Activated naive CD8-positive, alpha-beta T cell treated with anti-CD3 and anti-CD28 coated beads, Interleukin-2, amount 50 U/mL, for 24 hours (primary cell): ENCODE results near the gene STAP2.
A peak's percentile ranks its signal among the peaks of the same experiment; 100 is the strongest.

Experiments used
- ATAC-seq: fragments of 150-1000 bp; cut with Tn5 transposase; one replicate; pipeline ENCODE4 v1.10.0; 2021
- DNase-seq: peaks from one replicate; pipeline ENCODE4 v3.0.0; 2021
- H3K27ac Mint-ChIP-seq: one replicate; pipeline ENCODE4 v1.8.0; 2021; ENCODE audit warnings: mild to moderate bottlenecking, mixed read lengths
- H3K27me3 Mint-ChIP-seq: one replicate; pipeline ENCODE4 v1.8.0; 2021; ENCODE audit warnings: mixed read lengths
- H3K36me3 Mint-ChIP-seq: one replicate; pipeline ENCODE4 v1.8.0; 2021; ENCODE audit warnings: low read depth, mixed read lengths
- H3K4me1 Mint-ChIP-seq: one replicate; pipeline ENCODE4 v1.8.0; 2021; ENCODE audit warnings: mixed read lengths
- H3K4me3 Mint-ChIP-seq: one replicate; pipeline ENCODE4 v1.8.0; 2021; ENCODE audit warnings: mild to moderate bottlenecking, moderate library complexity, mixed read lengths
- H3K9me3 Mint-ChIP-seq: one replicate; pipeline ENCODE4 v1.8.0; 2021; ENCODE audit warnings: mixed read lengths

The STAP2 gene

GRCh38 chr19:4373601-4374497 lies 35.2 kb upstream of the STAP2 start:
- H3K4me1 Mint-ChIP-seq = peaks cover 66% of the 10 kb centered on the region
- H3K27me3 Mint-ChIP-seq = no peaks in the 10 kb centered on the region
- no peaks in the 10 kb centered on the region for H3K9me3 Mint-ChIP-seq
- peaks cover 2% of the 10 kb centered on the region for H3K36me3 Mint-ChIP-seq
- peak overlapping the region; percentile 62 for H3K27ac Mint-ChIP-seq
- ATAC-seq = no peak
- DNase-seq = no peak
- no peak overlapping the region for H3K4me3 Mint-ChIP-seq

- ATAC-seq = no peak
Observed at GRCh38 chr19:4373013-4373367, 34.4 kb upstream of the STAP2 start.

GRCh38 chr19:4372165-4373012 lies 33.8 kb upstream of the STAP2 start:
- Mint-ChIP-seq H3K36me3 (peaks cover 2% of the 10 kb centered on the region), H3K27me3 (no peaks in the 10 kb centered on the region), H3K27ac (no peak overlapping the region), H3K4me3 (no peak overlapping the region), H3K9me3 (no peaks in the 10 kb centered on the region), H3K4me1 (peaks cover 66% of the 10 kb centered on the region)
- no peak for ATAC-seq
- no peak for DNase-seq

More at GRCh38 chr19:4373013-4373367, 34.4 kb upstream of the STAP2 start:
- H3K4me1 Mint-ChIP-seq = peaks cover 68% of the 10 kb centered on the region
- no peaks in the 10 kb centered on the region for H3K9me3 Mint-ChIP-seq
- H3K36me3 Mint-ChIP-seq = peaks cover 2% of the 10 kb centered on the region
- no peaks in the 10 kb centered on the region for H3K27me3 Mint-ChIP-seq
- H3K4me3 Mint-ChIP-seq = no peak overlapping the region
- H3K27ac Mint-ChIP-seq = no peak overlapping the region
- DNase-seq = no peak

GRCh38 chr19:4371247-4372164 lies 32.9 kb upstream of the STAP2 start:
- H3K4me1 Mint-ChIP-seq = peaks cover 59% of the 10 kb centered on the region
- peaks cover 2% of the 10 kb centered on the region for H3K36me3 Mint-ChIP-seq
- H3K27ac Mint-ChIP-seq = no peak overlapping the region
- no peaks in the 10 kb centered on the region for H3K9me3 Mint-ChIP-seq
- H3K4me3 Mint-ChIP-seq = peak overlapping the region; percentile 29
- no peaks in the 10 kb centered on the region for H3K27me3 Mint-ChIP-seq
- DNase-seq = no peak
- no peak for ATAC-seq

GRCh38 chr19:4370418-4371041 lies 31.9 kb upstream of the STAP2 start:
- DNase-seq = no peak
- Mint-ChIP-seq H3K4me1 (peaks cover 49% of the 10 kb centered on the region), H3K9me3 (no peaks in the 10 kb centered on the region)

GRCh38 chr19:4369888-4370260 lies 31.2 kb upstream of the STAP2 start:
- ATAC-seq = peak; percentile 84
- Mint-ChIP-seq H3K36me3 (no peaks in the 10 kb centered on the region), H3K4me3 (peak overlapping the region; percentile 73), H3K4me1 (peaks cover 47% of the 10 kb centered on the region), H3K9me3 (no peaks in the 10 kb centered on the region), H3K27me3 (no peaks in the 10 kb centered on the region), H3K27ac (peak overlapping the region; percentile 94)
- DNase-seq = peak; percentile 86

More at GRCh38 chr19:4370418-4371041, 31.9 kb upstream of the STAP2 start:
- H3K27me3 Mint-ChIP-seq = no peaks in the 10 kb centered on the region
- no peak for ATAC-seq
- no peak overlapping the region for H3K27ac Mint-ChIP-seq
- peak overlapping the region; percentile 29 for H3K4me3 Mint-ChIP-seq
- H3K36me3 Mint-ChIP-seq = no peaks in the 10 kb centered on the region

GRCh38 chr19:4369109-4369887 lies 30.7 kb upstream of the STAP2 start:
- H3K36me3 Mint-ChIP-seq = no peaks in the 10 kb centered on the region
- H3K27me3 Mint-ChIP-seq = no peaks in the 10 kb centered on the region
- peak; percentile 75 for DNase-seq
- H3K4me1 Mint-ChIP-seq = peaks cover 47% of the 10 kb centered on the region
- peak overlapping the region; percentile 94 for H3K27ac Mint-ChIP-seq
- ATAC-seq = peak; percentile 67
- H3K4me3 Mint-ChIP-seq = peak overlapping the region; percentile 73
- H3K9me3 Mint-ChIP-seq = no peaks in the 10 kb centered on the region

GRCh38 chr19:4368128-4368820 lies 29.6 kb upstream of the STAP2 start:
- Mint-ChIP-seq H3K27me3 (no peaks in the 10 kb centered on the region), H3K36me3 (peaks cover 2% of the 10 kb centered on the region), H3K4me3 (peak overlapping the region; percentile 73), H3K27ac (peak overlapping the region; percentile 94), H3K4me1 (peaks cover 42% of the 10 kb centered on the region), H3K9me3 (no peaks in the 10 kb centered on the region)
- DNase-seq (no peak), ATAC-seq (no peak)

GRCh38 chr19:4367781-4368127 lies 29.1 kb upstream of the STAP2 start:
- peaks cover 2% of the 10 kb centered on the region for H3K36me3 Mint-ChIP-seq
- H3K9me3 Mint-ChIP-seq = no peaks in the 10 kb centered on the region
- H3K27ac Mint-ChIP-seq = peak overlapping the region; percentile 31
- H3K27me3 Mint-ChIP-seq = no peaks in the 10 kb centered on the region
- DNase-seq (no peak), ATAC-seq (no peak)
- peaks cover 42% of the 10 kb centered on the region for H3K4me1 Mint-ChIP-seq
- H3K4me3 Mint-ChIP-seq = no peak overlapping the region

GRCh38 chr19:4367336-4367723 lies 28.7 kb upstream of the STAP2 start:
- H3K27me3 Mint-ChIP-seq = no peaks in the 10 kb centered on the region
- no peak overlapping the region for H3K27ac Mint-ChIP-seq

GRCh38 chr19:4366666-4367335 lies 28.2 kb upstream of the STAP2 start:
- H3K4me3 Mint-ChIP-seq = no peak overlapping the region
- peaks cover 5% of the 10 kb centered on the region for H3K36me3 Mint-ChIP-seq
- DNase-seq = no peak
- H3K27me3 Mint-ChIP-seq = no peaks in the 10 kb centered on the region
- peaks cover 36% of the 10 kb centered on the region for H3K4me1 Mint-ChIP-seq
- no peaks in the 10 kb centered on the region for H3K9me3 Mint-ChIP-seq
- ATAC-seq = no peak
- H3K27ac Mint-ChIP-seq = peak overlapping the region; percentile 22

More at GRCh38 chr19:4367336-4367723, 28.7 kb upstream of the STAP2 start:
- no peak for ATAC-seq
- peaks cover 40% of the 10 kb centered on the region for H3K4me1 Mint-ChIP-seq
- H3K9me3 Mint-ChIP-seq = no peaks in the 10 kb centered on the region
- H3K4me3 Mint-ChIP-seq = no peak overlapping the region
- DNase-seq = no peak
- H3K36me3 Mint-ChIP-seq = peaks cover 2% of the 10 kb centered on the region

- Mint-ChIP-seq H3K27me3 (no peaks in the 10 kb centered on the region), H3K9me3 (no peaks in the 10 kb centered on the region), H3K4me1 (peaks cover 29% of the 10 kb centered on the region), H3K4me3 (no peak overlapping the region), H3K36me3 (peaks cover 5% of the 10 kb centered on the region), H3K27ac (peak overlapping the region; percentile 22)
- ATAC-seq (no peak), DNase-seq (no peak)
Observed at GRCh38 chr19:4365791-4366665, 27.4 kb upstream of the STAP2 start.
